Mesenchymal stem cell (in vitro differentiated cells and primary cell): ENCODE results near the gene PHF11.

Experiments
- DNase-seq: peaks from one replicate; pipeline ENCODE4 v3.0.0-alpha.2; 2013
- H2AFZ ChIP-seq: one replicate; pipeline ENCODE4 v1.6.1; 2013; ENCODE audit warnings: low read depth, mild to moderate bottlenecking, control low read depth, inconsistent platforms, low read length, moderate library complexity
- H2AK5ac ChIP-seq: 2 replicates; pipeline ENCODE4 v1.6.1; 2013; ENCODE audit warnings: low read length, moderate library complexity, mild to moderate bottlenecking, inconsistent platforms; ENCODE audit not compliant: severe bottlenecking
- H2BK120ac ChIP-seq: one replicate; pipeline ENCODE4 v1.6.1; 2013; ENCODE audit warnings: low read depth, mild to moderate bottlenecking, inconsistent platforms, low read length, moderate library complexity
- H2BK12ac ChIP-seq, 2 experiments: one replicate each; pipeline ENCODE4 v1.6.1; 2013; ENCODE audit warnings: inconsistent platforms in 2 of 2, low read length in 2 of 2, mild to moderate bottlenecking in 2 of 2, moderate library complexity in 2 of 2, control low read depth in 1 of 2
- H2BK15ac ChIP-seq: one replicate; pipeline ENCODE4 v1.6.1; 2013; ENCODE audit warnings: mild to moderate bottlenecking, low read depth, inconsistent platforms; ENCODE audit not compliant: poor library complexity, severe bottlenecking
- H2BK5ac ChIP-seq: 2 replicates; pipeline ENCODE4 v1.6.1; 2013; ENCODE audit warnings: low read depth, mild to moderate bottlenecking, low read length, control low read depth, inconsistent platforms; ENCODE audit not compliant: poor library complexity, severe bottlenecking
- H3K14ac ChIP-seq, 2 experiments: one replicate each; pipeline ENCODE4 v1.6.1; 2013; ENCODE audit warnings: inconsistent platforms in 2 of 2, low read length in 2 of 2, control low read depth in 1 of 2, mild to moderate bottlenecking in 1 of 2, moderate library complexity in 1 of 2
- H3K18ac ChIP-seq, 2 experiments: one replicate each; pipeline ENCODE4 v1.6.1; 2013; ENCODE audit warnings: inconsistent platforms in 2 of 2, low read length in 2 of 2, control low read depth in 1 of 2, low read depth in 1 of 2, mild to moderate bottlenecking in 1 of 2
- H3K23ac ChIP-seq, 2 experiments: one replicate each; pipeline ENCODE4 v1.6.1; 2013; ENCODE audit warnings: inconsistent platforms in 2 of 2, low read length in 2 of 2, mild to moderate bottlenecking in 2 of 2, moderate library complexity in 2 of 2, control low read depth in 1 of 2
- H3K27ac ChIP-seq: 2 replicates; pipeline ENCODE4 v1.5.1; 2013; ENCODE audit warnings: mild to moderate bottlenecking, moderate library complexity, low read length, control low read depth, inconsistent platforms; ENCODE audit not compliant: poor library complexity, severe bottlenecking
- H3K27me3 ChIP-seq, 2 experiments: 2 replicates each; pipeline versions ENCODE4 v1.6.1 to v1.7.0; 2013; ENCODE audit warnings: low read length in 2 of 2, mild to moderate bottlenecking in 2 of 2, moderate library complexity in 2 of 2, control low read depth in 1 of 2, inconsistent platforms in 1 of 2; ENCODE audit not compliant: control insufficient read depth in 1 of 2, insufficient read depth in 1 of 2
- H3K36me3 ChIP-seq, 2 experiments: 2 replicates each; pipeline versions ENCODE4 v1.6.1 to v1.7.0; 2013; ENCODE audit warnings: low read length in 2 of 2, control low read depth in 1 of 2, inconsistent platforms in 1 of 2, low read depth in 1 of 2, mild to moderate bottlenecking in 1 of 2; ENCODE audit not compliant: insufficient read depth in 2 of 2, control insufficient read depth in 1 of 2
- H3K4ac ChIP-seq, 2 experiments: one replicate each; pipeline ENCODE4 v1.6.1; 2013; ENCODE audit warnings: inconsistent platforms in 2 of 2, low read length in 2 of 2, mild to moderate bottlenecking in 2 of 2, moderate library complexity in 2 of 2, control low read depth in 1 of 2, low read depth in 1 of 2
- H3K4me1 ChIP-seq: 2 replicates; pipeline ENCODE4 v1.6.1; 2013; ENCODE audit warnings: low read depth, low read length, control low read depth; ENCODE audit not compliant: control insufficient read depth, insufficient read depth
- H3K4me2 ChIP-seq: 2 replicates; pipeline ENCODE4 v1.6.1; 2013; ENCODE audit warnings: low read length, mild to moderate bottlenecking, inconsistent platforms; ENCODE audit not compliant: poor library complexity, severe bottlenecking
- H3K4me3 ChIP-seq, 2 experiments: 2 replicates each; pipeline versions ENCODE4 v1.5.1 to v1.7.0; 2013; ENCODE audit warnings: low read length in 2 of 2, mild to moderate bottlenecking in 2 of 2, control low read depth in 1 of 2, low read depth in 1 of 2; ENCODE audit not compliant: insufficient read depth in 1 of 2
- H3K79me1 ChIP-seq: replicated peaks from 2 replicates; pipeline ENCODE4 v1.6.1; 2013; ENCODE audit warnings: mild to moderate bottlenecking, control low read depth, low read length, inconsistent platforms; ENCODE audit not compliant: poor library complexity, severe bottlenecking
- H3K9ac ChIP-seq: 2 replicates; pipeline ENCODE4 v1.7.0; 2013; ENCODE audit warnings: mild to moderate bottlenecking, low read length, moderate library complexity
- H3K9me3 ChIP-seq: 2 replicates; pipeline ENCODE4 v1.7.0; 2013; ENCODE audit warnings: mild to moderate bottlenecking, low read length; ENCODE audit not compliant: control insufficient read depth
- H4K8ac ChIP-seq: one replicate; pipeline ENCODE4 v1.6.1; 2013; ENCODE audit warnings: inconsistent platforms, mild to moderate bottlenecking, low read length, moderate library complexity
- H4K91ac ChIP-seq: one replicate; pipeline ENCODE4 v1.6.1; 2013; ENCODE audit warnings: mild to moderate bottlenecking, low read length, inconsistent platforms
- WGBS: methylation state at CpG from one replicate; pipeline ENCODE4 v1.1.7; 2013; ENCODE audit warnings: mixed read lengths; 5-methylcytosine and 5-hydroxymethylcytosine counted together

The PHF11 gene

DNA sequence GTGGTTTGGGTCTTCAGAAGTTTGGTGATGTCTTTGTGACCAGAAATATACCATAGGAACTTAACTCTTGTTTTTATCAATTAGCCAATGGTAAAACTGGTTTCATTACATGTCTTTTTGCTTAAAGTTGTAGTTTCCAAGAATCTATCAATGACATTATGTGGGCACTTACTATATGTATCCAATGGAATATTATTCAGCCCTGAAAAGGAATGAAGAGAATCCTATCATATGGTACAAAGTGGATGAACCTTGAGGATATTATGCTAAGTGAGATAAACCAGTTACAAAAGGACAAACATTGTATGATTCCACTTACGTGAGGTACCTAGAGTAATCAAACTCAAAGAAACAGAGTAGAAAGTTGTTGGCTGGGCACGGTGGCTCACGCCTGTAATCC is 63.3 kb downstream of the PHF11 start:
- Histone ChIP-seq H3K9me3 (no peaks in the 10 kb centered on the region), H2BK5ac (no peak overlapping the region), H3K4me1 (peaks cover 7% of the 10 kb centered on the region), H4K91ac (no peak overlapping the region), H2BK12ac (no peak overlapping the region), H3K18ac (no peak overlapping the region), H2AK5ac (no peak overlapping the region), H2BK120ac (no peak overlapping the region), H3K27me3 (no peaks in the 10 kb centered on the region), H3K9ac (no peak overlapping the region), H3K4me2 (no peak overlapping the region), H3K23ac (no peak overlapping the region), H3K4ac (no peak overlapping the region), H3K27ac (no peak overlapping the region), H4K8ac (no peak overlapping the region), H2BK15ac (no peak overlapping the region), H3K36me3 (peaks cover 10 to 65% of the 10 kb centered on the region in 2 experiments), H3K79me1 (peaks cover 6% of the 10 kb centered on the region), H3K14ac (no peak overlapping the region), H2AFZ (no peak overlapping the region), H3K4me3 (no peak overlapping the region)
- DNase-seq = no peak
- WGBS = 97% methylated on average over 3 of the region's 3 CpGs

GRCh38 chr13:49560270-49561061 is 64.7 kb downstream of the PHF11 start:
- H3K18ac ChIP-seq = no peak overlapping the region
- peak overlapping the region; percentile 90 for H2AK5ac ChIP-seq
- peak overlapping the region; percentile 40 for H3K27ac ChIP-seq

GRCh38 chr13:49561062-49561410 is 65.3 kb downstream of the PHF11 start:
- H3K23ac ChIP-seq = no peak overlapping the region
- peaks cover 7 to 46% of the 10 kb centered on the region in 2 experiments for H3K36me3 ChIP-seq
- DNase-seq = peak; percentile 33
- H3K18ac ChIP-seq = no peak overlapping the region
- peaks cover 7% of the 10 kb centered on the region for H3K4me1 ChIP-seq
- WGBS = 85% methylated on average over 3 of the region's 3 CpGs
- no peak overlapping the region for H3K4me2 ChIP-seq
- no peak overlapping the region for H2AK5ac ChIP-seq
- H3K27me3 ChIP-seq = no peaks in the 10 kb centered on the region
- no peak overlapping the region for H2BK120ac ChIP-seq
- H2AFZ ChIP-seq = no peak overlapping the region
- no peak overlapping the region for H4K8ac ChIP-seq
- H3K9me3 ChIP-seq = no peaks in the 10 kb centered on the region
- H2BK15ac ChIP-seq = no peak overlapping the region
- no peak overlapping the region for H3K4me3 ChIP-seq
- no peak overlapping the region for H3K9ac ChIP-seq
- H3K27ac ChIP-seq = no peak overlapping the region
- H3K4ac ChIP-seq = no peak overlapping the region
- peaks cover 6% of the 10 kb centered on the region for H3K79me1 ChIP-seq
- no peak overlapping the region for H3K14ac ChIP-seq
- no peak overlapping the region for H2BK5ac ChIP-seq
- no peak overlapping the region for H4K91ac ChIP-seq
- H2BK12ac ChIP-seq = no peak overlapping the region

More at GRCh38 chr13:49560270-49561061, 64.7 kb downstream of the PHF11 start:
- Histone ChIP-seq H3K4me1 (peaks cover 7% of the 10 kb centered on the region), H3K4me2 (peak overlapping the region; percentile 37), H3K79me1 (peaks cover 6% of the 10 kb centered on the region), H3K23ac (no peak overlapping the region), H2BK15ac (no peak overlapping the region), H3K4me3 (no peak overlapping the region), H4K8ac (peak overlapping the region; percentile 51), H2BK5ac (no peak overlapping the region), H2BK12ac (no peak overlapping the region), H3K27me3 (no peaks in the 10 kb centered on the region), H3K36me3 (peaks cover 7 to 51% of the 10 kb centered on the region in 2 experiments), H2BK120ac (no peak overlapping the region), H3K14ac (no peak overlapping the region), H3K4ac (no peak overlapping the region), H3K9ac (no peak overlapping the region), H4K91ac (no peak overlapping the region), H2AFZ (no peak overlapping the region), H3K9me3 (no peaks in the 10 kb centered on the region)
- DNase-seq = peak; percentile 67
- WGBS = 74% methylated on average over 6 of the region's 10 CpGs

- Histone ChIP-seq H3K4me1 (peaks cover 7% of the 10 kb centered on the region), H3K18ac (no peak overlapping the region), H2AFZ (no peak overlapping the region), H3K9me3 (no peaks in the 10 kb centered on the region), H3K79me1 (peaks cover 4% of the 10 kb centered on the region), H2BK120ac (no peak overlapping the region), H3K9ac (no peak overlapping the region), H2BK5ac (no peak overlapping the region), H2BK12ac (no peak overlapping the region), H2BK15ac (no peak overlapping the region), H2AK5ac (no peak overlapping the region), H4K91ac (no peak overlapping the region), H3K4ac (no peak overlapping the region), H3K27me3 (no peaks in the 10 kb centered on the region), H3K14ac (no peak overlapping the region), H4K8ac (no peak overlapping the region), H3K4me2 (no peak overlapping the region), H3K36me3 (peaks cover 0 to 38% of the 10 kb centered on the region in 2 experiments), H3K4me3 (no peak overlapping the region), H3K27ac (no peak overlapping the region), H3K23ac (no peak overlapping the region)
- DNase-seq = peak; percentile 24
- WGBS = 100% methylated on average over 3 of the region's 5 CpGs
These were observed 67.8 kb downstream of the PHF11 start for GRCh38 chr13:49563516-49563915.
